HG02870 (cell line): ENCODE data around the gene KDM6A.
"Not testable (repeated sequence)": the region's sequence is repeated elsewhere in the genome, so short reads cannot be mapped to it uniquely, and the experiment has no call there.

Experiments
- ATAC-seq: cut with Tn5 transposase; IDR thresholded peaks from one replicate; pipeline ENCODE4 v1.9.1; 2021; ENCODE audit warnings: mild to moderate bottlenecking, moderate library complexity; ENCODE audit not compliant: unreplicated experiment

Gene KDM6A

GRCh38 chrX:44954562-44954961 is 81.6 kb downstream of the KDM6A start:
- ATAC-seq = no peak

GRCh38 chrX:44957848-44958247 is 84.9 kb downstream of the KDM6A start:
- ATAC-seq = no peak

GRCh38 chrX:44958480-44958879 is 85.5 kb downstream of the KDM6A start:
- ATAC-seq = no peak

GRCh38 chrX:44961817-44962607 is 89.0 kb downstream of the KDM6A start:
- ATAC-seq = no peak

- no peak for ATAC-seq
These were observed 90.0 kb downstream of the KDM6A start for GRCh38 chrX:44962944-44963343.

GRCh38 chrX:44967221-44967620 is 94.2 kb downstream of the KDM6A start:
- no peak for ATAC-seq

- no peak for ATAC-seq
These were observed 97.7 kb downstream of the KDM6A start for GRCh38 chrX:44970709-44971108.

- no peak for ATAC-seq
These were observed 98.7 kb downstream of the KDM6A start for GRCh38 chrX:44971674-44972073.

- no peak for ATAC-seq
These were observed 99.1 kb downstream of the KDM6A start for GRCh38 chrX:44972132-44972531.

- ATAC-seq = no peak
These were observed 100.5 kb downstream of the KDM6A start for GRCh38 chrX:44973420-44973932.

GRCh38 chrX:44974451-44974850 is 101.5 kb downstream of the KDM6A start:
- no peak for ATAC-seq

- no peak for ATAC-seq
These were observed 102.8 kb downstream of the KDM6A start for GRCh38 chrX:44975666-44976263.

- ATAC-seq = no peak
These were observed 106.0 kb downstream of the KDM6A start for GRCh38 chrX:44978976-44979375.

GRCh38 chrX:44980403-44980802 is 107.4 kb downstream of the KDM6A start:
- no peak for ATAC-seq

- peak; percentile 53 for ATAC-seq
These were observed 107.9 kb downstream of the KDM6A start for GRCh38 chrX:44980883-44981282.

- ATAC-seq = no peak
These were observed 117.2 kb downstream of the KDM6A start for GRCh38 chrX:44989995-44990770.

- ATAC-seq = no peak
These were observed 119.8 kb downstream of the KDM6A start for GRCh38 chrX:44992775-44993174.

- peak; percentile 60 for ATAC-seq
These were observed 123.3 kb downstream of the KDM6A start for GRCh38 chrX:44996277-44996676.

GRCh38 chrX:44997282-44997812 is 124.4 kb downstream of the KDM6A start:
- no peak for ATAC-seq

GRCh38 chrX:44997888-44998287 is 124.9 kb downstream of the KDM6A start:
- ATAC-seq = peak; percentile 42

GRCh38 chrX:44999237-44999636 is 126.2 kb downstream of the KDM6A start:
- not testable (repeated sequence) for ATAC-seq
